Naive B cell (primary cell): Measurements from ENCODE around the gene SERPINE3. TPM values are rescaled to one million over a fixed set of nuclear protein-coding genes. Genes with fewer than 3 reads are reported as not detected.

ENCODE experiments used
- ATAC-seq, 2 donors: fragments of 150-1000 bp; cut with Tn5 transposase; 2 replicates each; pipeline ENCODE4 v1.10.0; 2021; ENCODE audit warnings: low read depth in 2 of 2, mild to moderate bottlenecking in 2 of 2, moderate library complexity in 2 of 2
- DNase-seq: peaks from one replicate; pipeline ENCODE4 v3.0.0; 2022
- H3K27ac Mint-ChIP-seq, 6 donors: one replicate each; pipeline ENCODE4 v1.8.0; 2020 to 2022; ENCODE audit warnings: mild to moderate bottlenecking in 6 of 6, mixed read lengths in 6 of 6, moderate library complexity in 5 of 6, inconsistent platforms in 2 of 6
- H3K27me3 Mint-ChIP-seq, 3 donors: one replicate each; pipeline ENCODE4 v1.8.0; 2021 to 2022; ENCODE audit warnings: mixed read lengths in 3 of 3, mild to moderate bottlenecking in 1 of 3
- H3K36me3 Mint-ChIP-seq, 2 donors: one replicate each; pipeline ENCODE4 v1.8.0; 2020 to 2022; ENCODE audit warnings: mixed read lengths in 2 of 2, inconsistent platforms in 1 of 2, mild to moderate bottlenecking in 1 of 2
- H3K4me1 Mint-ChIP-seq, 3 donors: one replicate each; pipeline ENCODE4 v1.8.0; 2020 to 2022; ENCODE audit warnings: mixed read lengths in 3 of 3, inconsistent platforms in 1 of 3, mild to moderate bottlenecking in 1 of 3, moderate library complexity in 1 of 3
- H3K4me3 Mint-ChIP-seq, 8 donors: one replicate each; pipeline ENCODE4 v1.8.0; 2020 to 2022; ENCODE audit warnings: mild to moderate bottlenecking in 8 of 8, mixed read lengths in 8 of 8, moderate library complexity in 8 of 8, inconsistent platforms in 2 of 8
- H3K9me3 Mint-ChIP-seq, 7 donors: one replicate each; pipeline ENCODE4 v1.8.0; 2020 to 2022; ENCODE audit warnings: mixed read lengths in 7 of 7, mild to moderate bottlenecking in 5 of 7, inconsistent platforms in 2 of 7, moderate library complexity in 1 of 7
- polyA plus RNA-seq, 6 donors: library from polyadenylated mRNA; unstranded; fragments of 300-500 nt; fragmentation: Illumina TruSeq; gene quantifications; one replicate each; pipeline ENCODE4 v1.2.3, GENCODE V29; 2021; ENCODE audit warnings: low read depth in 6 of 6

The SERPINE3 gene
- under 1 TPM in 1 of 6 donors, not detected in 5; 0.57 TPM for polyA plus RNA-seq

DNA sequence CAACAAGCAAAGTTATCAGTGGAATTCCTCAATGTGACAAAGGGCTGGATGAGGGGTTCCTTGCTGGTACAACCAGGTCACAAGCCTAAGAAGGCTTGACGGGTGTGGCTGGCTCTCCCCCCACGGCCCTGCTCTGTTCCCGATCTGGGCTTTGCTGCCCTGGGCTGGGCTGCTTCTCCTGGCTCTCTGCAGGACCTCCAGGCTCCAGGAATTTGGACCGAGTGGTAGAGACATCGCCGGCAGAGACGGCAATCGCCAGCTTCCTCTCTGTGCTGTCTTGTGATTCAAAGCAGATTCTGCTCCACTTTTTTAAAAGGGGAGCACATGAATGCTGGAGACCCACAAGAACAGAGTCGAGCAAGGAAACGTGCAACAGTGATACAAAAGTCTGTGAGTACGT, at the start of gene SERPINE3:
SERPINE3 (plus strand) TSS at position 338 of the 400 bp plus-strand sequence. CDS start 1,401 bp downstream, outside the sequence.
- ATAC-seq (no peak), DNase-seq (no peak)
- no peak within 1 kb of the TSS for H3K4me3 Mint-ChIP-seq
- H3K4me1 Mint-ChIP-seq: no peaks in the 10 kb centered on the region
- no peaks in the 10 kb centered on the region for H3K27me3 Mint-ChIP-seq
- H3K36me3 Mint-ChIP-seq: no peaks in the 10 kb centered on the region
- H3K9me3 Mint-ChIP-seq: no peaks in the 10 kb centered on the region
- no peak within 1 kb of the TSS for H3K27ac Mint-ChIP-seq

DNA sequence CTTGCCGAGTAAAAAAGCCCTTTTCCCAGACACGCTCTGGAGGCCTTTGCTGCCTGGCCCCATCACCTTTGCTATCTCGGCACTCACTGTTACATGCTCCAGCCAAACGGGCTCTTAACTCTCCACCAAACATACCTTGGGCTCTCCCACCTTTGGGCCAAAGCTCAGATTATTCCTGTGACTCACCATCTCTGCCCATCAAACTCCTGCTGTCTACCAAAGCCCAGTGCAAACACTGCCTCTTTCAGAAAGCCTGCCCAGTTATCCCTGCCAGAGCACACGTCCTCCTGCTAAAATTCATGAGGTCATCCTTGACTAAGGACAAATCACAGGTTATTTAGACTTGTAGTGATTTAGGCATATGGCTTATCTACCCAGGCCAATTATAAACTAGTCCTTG, 48.1 kb upstream of the SERPINE3 start:
- DNase-seq (no peak), ATAC-seq (no peak)
- peaks cover 0 to 4% (median 0%) of the 10 kb centered on the region in 7 donors for H3K9me3 Mint-ChIP-seq

DNA sequence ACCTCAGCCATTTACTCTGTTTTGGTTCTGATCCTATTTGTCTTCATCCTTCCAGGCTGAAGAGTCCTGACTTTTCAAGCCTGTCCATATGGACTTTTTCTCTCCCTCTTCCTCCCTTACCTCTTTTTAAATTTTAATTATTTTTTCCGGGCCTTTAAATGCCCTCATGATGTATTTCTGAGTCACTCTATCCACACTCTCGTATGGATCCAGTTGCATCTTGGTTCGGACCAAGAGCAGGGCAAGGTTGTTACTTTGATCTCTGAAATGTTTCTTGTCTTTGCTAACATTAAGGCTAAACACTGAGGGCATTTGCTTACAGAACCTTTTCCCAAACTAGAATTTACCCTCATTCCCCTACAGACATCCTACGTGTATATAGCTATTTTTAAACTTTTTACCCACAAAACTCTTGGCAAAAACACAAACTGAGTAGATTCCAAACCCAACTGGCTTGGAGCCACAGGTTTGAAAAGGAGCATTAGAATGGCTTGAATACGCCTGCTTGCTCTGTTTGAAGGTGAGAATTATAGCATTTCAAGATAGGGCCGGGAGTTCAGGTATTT, 47.4 kb upstream of the SERPINE3 start:
- H3K36me3 Mint-ChIP-seq: no peaks in the 10 kb centered on the region
- no peak overlapping the region for H3K4me3 Mint-ChIP-seq
- DNase-seq: no peak

More for the DNA sequence above, 48.1 kb upstream of the SERPINE3 start:
- no peak overlapping the region for H3K4me3 Mint-ChIP-seq
- no peak overlapping the region for H3K27ac Mint-ChIP-seq
- H3K4me1 Mint-ChIP-seq: no peaks in the 10 kb centered on the region
- no peaks in the 10 kb centered on the region for H3K36me3 Mint-ChIP-seq
- peaks cover 0 to 7% (median 0%) of the 10 kb centered on the region in 3 donors for H3K27me3 Mint-ChIP-seq

DNA sequence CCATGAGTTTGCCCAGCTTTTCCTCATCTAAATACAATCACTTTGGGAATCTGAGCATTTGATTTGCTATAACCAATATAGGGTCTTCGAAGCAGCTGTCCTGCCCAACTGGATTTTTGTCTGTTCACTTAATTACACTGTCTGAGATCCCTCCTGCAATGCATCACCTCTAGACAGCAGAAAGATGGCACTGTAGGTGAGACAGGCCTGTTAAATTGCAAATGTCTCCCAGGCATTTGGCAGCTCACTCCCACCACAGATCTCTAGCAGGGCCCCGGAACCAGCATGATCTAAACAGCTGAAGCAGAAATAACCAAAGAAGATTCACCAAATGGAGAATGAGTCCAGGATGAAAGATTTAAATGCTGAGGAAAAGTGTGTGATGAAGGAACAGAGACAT, 41.9 kb upstream of the SERPINE3 start:
- no peaks in the 10 kb centered on the region for H3K36me3 Mint-ChIP-seq

More for the DNA sequence above, 47.4 kb upstream of the SERPINE3 start:
- Mint-ChIP-seq H3K4me1 (no peaks in the 10 kb centered on the region), H3K27ac (no peak overlapping the region), H3K9me3 (peaks cover 0 to 4% (median 0%) of the 10 kb centered on the region in 7 donors), H3K27me3 (peaks cover 0 to 7% (median 0%) of the 10 kb centered on the region in 3 donors)
- no peak for ATAC-seq

DNA sequence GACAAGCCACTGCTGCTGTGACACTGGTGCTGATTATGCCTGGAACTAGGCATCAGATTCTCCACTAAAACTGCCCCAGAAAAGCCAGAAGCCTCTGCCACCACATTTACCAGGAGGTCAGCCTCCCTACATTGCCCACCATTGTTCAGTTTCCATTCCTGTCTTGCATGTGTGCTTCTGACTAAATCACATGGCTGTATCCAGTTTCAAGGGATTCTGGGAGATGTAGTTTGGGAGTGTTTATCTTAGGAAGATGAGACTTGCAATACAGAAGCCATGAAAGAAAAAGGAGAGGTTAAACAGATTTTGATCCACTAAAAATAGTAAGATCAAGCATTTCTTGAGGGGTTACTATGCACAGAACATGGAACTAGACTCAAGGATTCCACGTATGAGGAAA, 40.7 kb upstream of the SERPINE3 start:
- Mint-ChIP-seq H3K4me1 (no peaks in the 10 kb centered on the region), H3K27ac (peak overlapping the region in 1 of 6 donors; percentile 15), H3K36me3 (no peaks in the 10 kb centered on the region), H3K27me3 (peaks cover 0 to 15% (median 5%) of the 10 kb centered on the region in 3 donors), H3K9me3 (no peaks in the 10 kb centered on the region), H3K4me3 (peak overlapping the region in 1 of 8 donors; percentile 38)
- DNase-seq (no peak), ATAC-seq (no peak)

More for the DNA sequence above, 41.9 kb upstream of the SERPINE3 start:
- DNase-seq (no peak), ATAC-seq (no peak)
- H3K4me1 Mint-ChIP-seq: no peaks in the 10 kb centered on the region
- H3K27me3 Mint-ChIP-seq: peaks cover 0 to 15% (median 5%) of the 10 kb centered on the region in 3 donors
- no peaks in the 10 kb centered on the region for H3K9me3 Mint-ChIP-seq
- H3K4me3 Mint-ChIP-seq: no peak overlapping the region
- H3K27ac Mint-ChIP-seq: no peak overlapping the region

DNA sequence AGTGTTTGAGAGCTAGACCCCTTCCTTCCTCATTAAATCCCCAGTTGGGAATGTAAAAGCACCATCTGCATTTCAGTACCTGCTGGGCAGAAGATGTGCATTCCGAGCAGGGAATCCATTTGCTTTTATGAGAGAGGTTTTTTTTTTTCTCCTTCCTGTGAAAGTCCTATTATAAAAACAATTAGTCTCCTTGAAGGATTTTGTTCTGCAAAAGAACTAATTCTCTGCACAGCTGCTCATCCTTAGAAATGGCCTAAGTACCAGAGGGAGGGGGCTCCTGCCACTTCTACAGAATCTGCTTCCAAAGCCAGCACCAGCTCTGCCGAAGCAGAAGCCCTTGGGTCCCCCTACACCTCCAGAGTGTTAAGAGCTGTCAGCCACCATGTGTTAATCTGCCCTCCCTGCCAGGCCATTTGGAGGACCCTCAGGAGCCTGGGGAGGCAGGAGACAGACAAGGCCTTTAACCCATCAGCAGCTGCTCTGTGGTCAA, 36.4 kb upstream of the SERPINE3 start:
- no peak for DNase-seq
- Mint-ChIP-seq H3K4me3 (no peak overlapping the region), H3K27me3 (peaks cover 4 to 8% (median 5%) of the 10 kb centered on the region in 3 donors), H3K9me3 (no peaks in the 10 kb centered on the region), H3K27ac (no peak overlapping the region), H3K36me3 (no peaks in the 10 kb centered on the region), H3K4me1 (no peaks in the 10 kb centered on the region)
- ATAC-seq: no peak

DNA sequence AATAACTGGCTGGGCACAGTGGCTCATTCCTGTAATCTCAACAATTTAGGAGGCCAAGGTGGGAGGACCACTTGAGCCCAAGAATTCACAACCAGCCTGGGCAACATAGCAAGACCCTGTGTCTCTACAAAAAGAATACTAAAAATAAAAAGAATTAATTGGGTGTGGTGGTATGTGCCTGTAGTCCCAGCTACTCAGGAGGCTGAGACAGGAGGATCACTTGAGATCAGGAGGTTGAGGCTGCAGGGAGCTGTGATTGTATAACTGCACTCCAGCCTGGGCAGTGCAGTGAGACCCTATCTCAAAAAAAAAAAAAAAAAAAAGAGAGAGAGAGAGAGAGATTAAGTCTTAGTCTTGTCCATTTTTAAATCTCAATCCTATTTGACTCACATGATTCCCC, 35.6 kb upstream of the SERPINE3 start:
- H3K9me3 Mint-ChIP-seq: no peaks in the 10 kb centered on the region
- no peak for DNase-seq
- peak overlapping the region in 1 of 6 donors; percentile 30 for H3K27ac Mint-ChIP-seq
- ATAC-seq: no peak
- peaks cover 4 to 5% (median 4%) of the 10 kb centered on the region in 3 donors for H3K27me3 Mint-ChIP-seq
- H3K4me3 Mint-ChIP-seq: no peak overlapping the region
- no peaks in the 10 kb centered on the region for H3K36me3 Mint-ChIP-seq
- H3K4me1 Mint-ChIP-seq: no peaks in the 10 kb centered on the region

DNA sequence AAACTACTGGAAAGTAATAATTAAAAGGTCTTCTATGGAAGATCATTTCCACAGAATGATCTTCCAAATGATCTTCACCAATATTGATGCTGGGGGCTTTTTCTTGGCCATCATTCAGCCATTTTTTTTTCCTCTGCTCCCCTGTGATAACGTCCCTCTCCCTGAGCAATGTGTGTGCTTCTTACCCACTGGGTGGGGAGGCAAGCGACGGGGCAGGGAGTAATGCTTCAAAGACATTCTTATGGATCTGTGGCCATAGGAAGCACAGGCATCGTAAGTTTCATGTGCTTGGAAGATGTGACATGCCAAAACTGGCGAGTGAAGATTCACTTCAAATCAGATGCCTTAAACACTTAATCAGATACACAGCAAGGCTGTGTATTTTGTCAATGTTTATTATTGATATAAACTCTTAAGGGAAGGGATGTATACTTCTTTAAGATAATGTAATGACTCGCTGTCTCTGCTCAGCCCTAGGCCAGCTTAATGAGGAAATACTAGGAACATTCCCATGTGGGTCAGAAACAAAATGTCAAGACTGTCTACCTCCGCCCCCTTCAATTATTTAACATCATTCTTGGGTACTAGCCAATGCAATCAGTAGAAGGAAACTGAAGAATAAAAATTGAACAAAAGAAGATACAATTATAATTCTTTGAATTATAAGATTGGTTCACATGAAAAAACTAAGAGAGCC, 34.1 kb upstream of the SERPINE3 start:
- ATAC-seq (no peak), DNase-seq (no peak)
- Mint-ChIP-seq H3K27me3 (peaks cover 0 to 4% (median 0%) of the 10 kb centered on the region in 3 donors), H3K4me1 (no peaks in the 10 kb centered on the region), H3K4me3 (no peak overlapping the region), H3K36me3 (no peaks in the 10 kb centered on the region), H3K9me3 (no peaks in the 10 kb centered on the region), H3K27ac (no peak overlapping the region)

DNA sequence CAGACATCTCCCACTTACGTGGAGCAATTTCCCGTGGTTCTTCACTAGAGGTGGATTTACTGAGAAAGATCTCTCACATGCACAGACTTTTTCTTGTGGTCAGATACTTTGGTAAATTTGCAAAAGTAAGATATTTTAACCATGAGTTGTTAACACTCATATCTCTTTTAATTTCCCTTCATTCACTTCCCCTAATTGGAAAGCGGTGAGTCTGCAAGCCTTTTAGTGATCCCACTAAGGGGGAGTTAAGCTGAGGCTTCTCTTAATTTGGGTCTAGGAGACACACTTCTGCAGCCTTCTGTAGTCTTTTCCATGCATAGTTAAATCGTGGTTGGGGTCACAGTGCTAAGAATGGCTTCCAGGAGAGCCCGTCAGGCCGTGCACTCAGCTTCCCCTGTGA, 30.7 kb upstream of the SERPINE3 start:
- no peak overlapping the region for H3K27ac Mint-ChIP-seq
- no peak overlapping the region for H3K4me3 Mint-ChIP-seq
- DNase-seq (no peak), ATAC-seq (no peak)
- H3K27me3 Mint-ChIP-seq: peaks cover 4 to 8% (median 8%) of the 10 kb centered on the region in 3 donors
- no peaks in the 10 kb centered on the region for H3K4me1 Mint-ChIP-seq
- peaks cover 0 to 4% (median 0%) of the 10 kb centered on the region in 7 donors for H3K9me3 Mint-ChIP-seq
- no peaks in the 10 kb centered on the region for H3K36me3 Mint-ChIP-seq

DNA sequence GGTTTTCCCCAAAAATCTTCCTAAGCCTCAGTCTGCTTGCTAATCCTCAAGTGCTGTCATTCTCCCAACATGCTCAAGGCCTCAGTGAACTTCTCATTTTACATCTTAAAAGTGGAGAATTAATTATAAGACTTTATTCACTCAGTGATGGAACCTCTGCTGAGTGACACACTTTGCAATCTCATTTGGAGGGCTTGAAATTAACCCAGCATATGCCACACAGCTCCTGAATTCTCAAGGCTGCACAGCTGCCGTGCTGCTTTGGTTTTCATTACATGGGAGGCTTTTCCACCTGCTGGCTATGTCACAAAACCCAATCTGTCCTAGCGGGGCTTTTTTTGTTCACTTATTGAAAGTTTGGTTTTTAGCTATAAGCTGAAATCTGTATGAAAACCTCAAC, 28.3 kb upstream of the SERPINE3 start:
- Mint-ChIP-seq H3K4me1 (peaks cover 0 to 4% (median 0%) of the 10 kb centered on the region in 3 donors), H3K27me3 (peaks cover 4 to 8% (median 8%) of the 10 kb centered on the region in 3 donors), H3K9me3 (peaks cover 0 to 4% (median 0%) of the 10 kb centered on the region in 7 donors), H3K36me3 (no peaks in the 10 kb centered on the region), H3K4me3 (no peak overlapping the region), H3K27ac (no peak overlapping the region)
- no peak for DNase-seq
- ATAC-seq: no peak

DNA sequence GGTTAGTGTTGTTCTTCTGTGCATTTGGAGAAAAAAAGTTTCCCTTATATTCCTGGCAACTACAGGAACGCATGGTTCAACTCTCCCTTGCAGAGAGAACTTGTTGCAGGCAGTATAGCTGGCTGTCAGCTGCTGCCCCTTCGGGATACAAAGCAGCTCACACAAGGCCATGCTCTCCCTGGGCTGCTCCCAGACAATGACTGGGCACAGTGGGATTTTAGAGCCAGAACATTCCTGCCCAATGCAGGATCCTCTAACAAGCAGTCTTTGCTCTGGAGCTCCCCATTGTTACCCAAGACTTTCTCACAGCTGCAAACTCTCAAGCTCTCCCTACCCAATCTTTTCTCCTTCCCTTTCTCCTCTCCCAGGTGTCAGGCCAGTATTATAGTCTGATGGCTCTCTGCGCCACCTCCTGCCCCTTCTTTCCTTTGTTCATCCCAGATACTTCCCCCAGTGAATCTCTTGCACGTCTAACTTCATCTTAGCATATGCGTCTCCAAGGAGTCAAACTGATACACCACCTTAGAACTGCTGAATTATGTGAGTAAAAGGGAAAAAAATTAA, 27.5 kb upstream of the SERPINE3 start:
- Mint-ChIP-seq H3K27me3 (peaks cover 4 to 8% (median 8%) of the 10 kb centered on the region in 3 donors), H3K9me3 (peaks cover 0 to 4% (median 0%) of the 10 kb centered on the region in 7 donors), H3K4me3 (no peak overlapping the region), H3K27ac (no peak overlapping the region), H3K4me1 (peaks cover 0 to 4% (median 0%) of the 10 kb centered on the region in 3 donors), H3K36me3 (no peaks in the 10 kb centered on the region)
- ATAC-seq (no peak), DNase-seq (no peak)

DNA sequence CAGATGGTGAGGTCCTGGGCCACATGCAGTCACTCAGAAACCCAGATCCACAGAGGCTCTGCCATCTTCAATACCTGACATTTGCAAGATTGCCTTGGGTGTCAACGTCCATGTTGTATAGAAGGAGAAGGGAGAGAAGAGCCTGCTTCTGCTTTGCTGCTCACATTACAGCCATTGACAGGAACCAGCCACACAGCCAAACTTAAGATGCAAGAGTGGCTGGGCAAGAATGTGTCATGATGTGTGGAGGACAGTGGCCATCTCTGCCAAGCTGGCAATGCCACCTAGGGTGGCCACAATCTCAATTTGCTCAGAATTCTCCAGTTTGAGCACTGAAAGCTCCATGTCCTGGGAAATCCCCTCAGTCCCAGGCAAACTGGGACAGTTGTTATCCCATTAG, 25.9 kb upstream of the SERPINE3 start:
- peaks cover 0 to 4% (median 0%) of the 10 kb centered on the region in 3 donors for H3K4me1 Mint-ChIP-seq
- H3K9me3 Mint-ChIP-seq: peaks cover 0 to 4% (median 0%) of the 10 kb centered on the region in 7 donors
- DNase-seq: no peak
- peaks cover 0 to 8% (median 8%) of the 10 kb centered on the region in 3 donors for H3K27me3 Mint-ChIP-seq
- no peaks in the 10 kb centered on the region for H3K36me3 Mint-ChIP-seq
- ATAC-seq: no peak
- no peak overlapping the region for H3K4me3 Mint-ChIP-seq
- H3K27ac Mint-ChIP-seq: no peak overlapping the region

DNA sequence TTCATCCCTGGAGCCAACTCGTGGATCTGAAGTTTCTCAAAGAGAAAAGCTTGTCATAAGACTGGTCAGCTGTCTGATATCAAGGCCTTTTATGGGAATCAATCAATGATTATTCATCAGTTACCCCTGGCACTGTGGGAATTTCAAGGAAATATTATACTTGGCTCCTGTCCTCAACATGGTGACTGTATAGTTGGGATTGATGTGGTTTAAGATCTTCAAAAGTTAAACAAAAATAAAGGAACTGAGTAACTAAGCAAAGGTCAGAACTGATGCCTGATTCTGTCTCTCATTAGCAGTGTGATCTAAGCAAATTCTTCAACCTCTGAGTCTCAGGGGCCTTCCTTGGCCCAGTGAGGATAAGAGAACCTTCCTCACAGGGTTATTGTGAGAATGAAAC, 22.2 kb upstream of the SERPINE3 start:
- DNase-seq: no peak
- Mint-ChIP-seq H3K27me3 (peaks cover 0 to 4% (median 4%) of the 10 kb centered on the region in 3 donors), H3K9me3 (peaks cover 0 to 1% (median 0%) of the 10 kb centered on the region in 7 donors), H3K36me3 (no peaks in the 10 kb centered on the region), H3K27ac (no peak overlapping the region), H3K4me1 (peaks cover 0 to 4% (median 0%) of the 10 kb centered on the region in 3 donors), H3K4me3 (no peak overlapping the region)
- no peak for ATAC-seq
